NT2/D1 (cell line): Measurements from ENCODE around the gene QTRT2.

ENCODE experiments used
- DNase-seq: peaks from one replicate; pipeline ENCODE4 v3.0.0-alpha.2; 2011; ENCODE audit warnings: low read depth, low spot score
- H3K27me3 ChIP-seq: 2 replicates; pipeline ENCODE4 v1.6.0; 2011; ENCODE audit warnings: mild to moderate bottlenecking; ENCODE audit not compliant: insufficient read length, insufficient read depth
- H3K36me3 ChIP-seq: 2 replicates; pipeline ENCODE4 v1.6.1; 2011; ENCODE audit warnings: mild to moderate bottlenecking, low read length, mixed read lengths; ENCODE audit not compliant: insufficient read depth, insufficient read length
- H3K4me1 ChIP-seq: 2 replicates; pipeline ENCODE4 v1.5.1; 2011; ENCODE audit not compliant: insufficient read depth, insufficient read length
- H3K4me3 ChIP-seq: 2 replicates; pipeline ENCODE4 v1.5.1; 2011; ENCODE audit warnings: low read depth; ENCODE audit not compliant: insufficient read length
- H3K9ac ChIP-seq: 2 replicates; pipeline ENCODE4 v1.6.0; 2011; ENCODE audit warnings: low read depth; ENCODE audit not compliant: insufficient read length
- H3K9me3 ChIP-seq: 2 replicates; pipeline ENCODE4 v1.5.1; 2011; ENCODE audit warnings: mild to moderate bottlenecking, low read length; ENCODE audit not compliant: insufficient read depth
- SUZ12 ChIP-seq: IDR thresholded peaks from 2 replicates; pipeline ENCODE4 v1.6.1; 2011; ENCODE audit not compliant: insufficient read length, insufficient read depth; ENCODE audit errors: extremely low read depth
- YY1 ChIP-seq: IDR thresholded peaks from 2 replicates; pipeline ENCODE4 v1.6.1; 2011; ENCODE audit not compliant: insufficient read length, insufficient read depth
- ZNF274 ChIP-seq: IDR thresholded peaks from 2 replicates; pipeline ENCODE4 v1.6.1; 2011; ENCODE audit warnings: mild to moderate bottlenecking, low read depth, low read length

The QTRT2 gene

DNA sequence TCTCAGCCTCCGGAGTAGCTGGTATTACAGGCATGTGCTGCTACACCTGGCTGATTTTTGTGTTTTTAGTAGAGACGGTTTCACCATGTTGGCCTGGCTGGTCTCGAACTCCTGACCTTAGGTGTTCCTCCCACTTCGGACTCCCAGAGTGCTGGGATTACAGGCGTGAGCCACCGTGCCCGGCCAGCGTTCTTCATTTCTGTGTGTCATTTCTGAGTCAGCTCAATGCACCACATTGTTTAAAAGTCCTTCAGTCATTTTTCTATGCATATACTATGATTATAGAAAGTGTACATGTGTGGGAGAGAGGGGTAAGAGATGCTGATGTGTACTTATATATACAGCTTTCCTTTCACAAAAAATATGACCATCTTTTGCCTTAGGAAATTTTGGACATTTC, 2.1 kb downstream of the QTRT2 start:
- no peak for DNase-seq
- no peaks in the 10 kb centered on the region for H3K9me3 ChIP-seq
- no peak overlapping the region for H3K9ac ChIP-seq
- no peaks in the 10 kb centered on the region for H3K4me1 ChIP-seq
- H3K36me3 ChIP-seq: peaks cover 42% of the 10 kb centered on the region
- H3K4me3 ChIP-seq: no peak overlapping the region
- H3K27me3 ChIP-seq: no peaks in the 10 kb centered on the region
- TF ChIP-seq YY1 (no peak), SUZ12 (no peak), ZNF274 (no peak)

DNA sequence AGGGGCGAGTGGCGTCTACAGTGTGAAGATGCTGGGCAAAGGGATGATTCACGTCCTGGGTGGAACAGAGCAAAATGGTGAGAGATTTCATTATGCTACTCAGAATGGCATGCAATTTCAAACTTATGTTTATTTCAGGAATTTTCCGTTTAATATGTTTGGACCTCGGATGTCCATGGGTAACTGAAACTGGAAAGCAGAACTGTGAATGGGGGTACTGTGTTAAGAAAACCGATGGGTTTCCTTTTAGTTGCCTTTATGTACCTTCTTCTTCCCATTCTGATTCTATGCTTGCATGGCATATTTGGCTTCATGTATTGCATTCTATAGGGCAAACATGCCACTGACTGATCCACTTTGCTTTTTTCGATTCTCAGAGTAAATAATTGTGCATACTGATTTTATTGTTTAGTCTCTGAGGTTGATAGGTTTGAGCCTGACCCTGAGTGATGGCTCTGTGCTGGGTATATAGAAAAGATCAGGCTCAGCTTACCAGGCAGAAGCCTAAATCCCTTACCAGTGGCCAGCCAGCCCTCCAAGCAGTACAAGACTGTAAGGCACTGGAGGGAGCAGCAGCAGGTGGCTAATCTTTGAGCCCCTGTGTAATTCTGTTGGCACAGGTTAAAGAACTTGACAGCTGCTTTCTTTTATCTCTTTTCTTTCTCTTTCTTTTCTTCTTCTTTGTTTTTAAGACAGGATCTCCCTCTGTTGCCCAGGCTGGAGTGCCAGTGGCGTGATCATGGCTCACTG, 4.5 kb downstream of the QTRT2 start:
- TF ChIP-seq SUZ12 (no peak), ZNF274 (no peak), YY1 (no peak)
- no peaks in the 10 kb centered on the region for H3K27me3 ChIP-seq
- no peak for DNase-seq
- H3K4me1 ChIP-seq: no peaks in the 10 kb centered on the region
- H3K9me3 ChIP-seq: no peaks in the 10 kb centered on the region
- H3K36me3 ChIP-seq: peaks cover 65% of the 10 kb centered on the region
- H3K9ac ChIP-seq: no peak overlapping the region
- no peak overlapping the region for H3K4me3 ChIP-seq

DNA sequence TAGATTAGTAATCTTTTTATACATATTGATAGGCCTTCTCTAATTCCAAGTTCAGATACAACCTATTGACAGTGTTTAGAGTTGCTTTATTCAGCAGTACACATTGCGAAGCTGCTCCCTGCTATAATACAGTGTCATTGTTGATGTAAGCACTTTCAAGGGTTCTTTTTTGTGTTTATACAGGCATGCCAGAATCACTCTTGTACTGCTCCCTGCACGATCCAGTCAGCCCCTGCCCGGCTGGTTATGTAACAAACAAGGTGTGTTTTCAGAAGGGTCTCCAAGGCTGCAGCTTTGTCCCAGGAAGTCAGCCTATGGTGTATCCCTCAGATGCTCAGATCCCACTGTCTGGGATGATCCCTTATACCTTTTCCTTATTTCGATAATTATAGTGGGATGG, 11.3 kb downstream of the QTRT2 start:
- no peaks in the 10 kb centered on the region for H3K9me3 ChIP-seq
- peaks cover 90% of the 10 kb centered on the region for H3K36me3 ChIP-seq
- H3K4me3 ChIP-seq: no peak overlapping the region
- DNase-seq: no peak
- no peak for TF ChIP-seq SUZ12
- TF ChIP-seq ZNF274: no peak
- TF ChIP-seq YY1: no peak
- no peaks in the 10 kb centered on the region for H3K4me1 ChIP-seq
- no peaks in the 10 kb centered on the region for H3K27me3 ChIP-seq
- H3K9ac ChIP-seq: no peak overlapping the region

DNA sequence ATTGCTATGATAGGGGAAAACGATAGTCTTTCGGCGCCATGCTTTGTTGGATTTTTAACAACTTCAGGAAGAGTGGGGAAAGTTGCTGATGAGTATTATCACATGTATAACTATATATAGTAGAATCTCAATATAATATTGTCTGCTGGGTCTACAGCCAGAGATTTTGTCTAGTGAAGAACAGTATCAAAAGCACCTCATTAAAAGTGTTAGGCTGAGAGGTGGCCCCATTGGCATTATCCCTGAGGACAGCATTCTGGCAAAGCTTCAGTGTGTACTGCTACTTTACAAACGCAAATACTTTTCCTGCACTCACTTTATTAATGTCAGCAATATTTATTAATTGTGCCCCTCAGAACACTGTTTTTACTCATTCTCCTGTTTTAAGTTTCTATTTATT, 11.8 kb downstream of the QTRT2 start:
- no peak for TF ChIP-seq YY1
- no peak for TF ChIP-seq ZNF274
- TF ChIP-seq SUZ12: no peak
- no peaks in the 10 kb centered on the region for H3K4me1 ChIP-seq
- no peak for DNase-seq
- H3K36me3 ChIP-seq: peaks cover 92% of the 10 kb centered on the region
- no peaks in the 10 kb centered on the region for H3K9me3 ChIP-seq
- H3K9ac ChIP-seq: no peak overlapping the region
- H3K4me3 ChIP-seq: no peak overlapping the region
- no peaks in the 10 kb centered on the region for H3K27me3 ChIP-seq

DNA sequence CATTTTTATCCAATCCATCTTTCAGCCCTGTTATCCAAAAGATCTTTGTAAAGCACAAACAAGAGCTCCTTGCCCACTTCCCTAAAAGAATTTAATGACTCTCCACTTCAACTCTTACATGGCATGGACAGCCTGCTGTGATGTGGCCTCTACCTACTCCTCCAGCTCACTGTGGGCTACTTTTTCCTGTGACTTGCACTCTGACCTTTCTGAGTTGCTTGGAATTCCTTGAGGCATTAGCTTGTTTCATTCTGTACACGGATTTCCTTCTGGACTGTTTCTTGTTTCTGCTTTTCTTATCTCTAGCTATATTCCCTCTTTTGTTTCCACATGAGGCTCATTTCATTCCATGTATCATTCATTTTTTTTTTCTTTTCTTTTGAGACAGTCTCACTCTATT, 15.2 kb downstream of the QTRT2 start:
- Histone ChIP-seq H3K4me1 (no peaks in the 10 kb centered on the region), H3K4me3 (no peak overlapping the region), H3K27me3 (no peaks in the 10 kb centered on the region), H3K9ac (no peak overlapping the region), H3K36me3 (peaks cover 96% of the 10 kb centered on the region), H3K9me3 (no peaks in the 10 kb centered on the region)
- no peak for DNase-seq
- no peak for TF ChIP-seq YY1
- no peak for TF ChIP-seq ZNF274
- TF ChIP-seq SUZ12: no peak

DNA sequence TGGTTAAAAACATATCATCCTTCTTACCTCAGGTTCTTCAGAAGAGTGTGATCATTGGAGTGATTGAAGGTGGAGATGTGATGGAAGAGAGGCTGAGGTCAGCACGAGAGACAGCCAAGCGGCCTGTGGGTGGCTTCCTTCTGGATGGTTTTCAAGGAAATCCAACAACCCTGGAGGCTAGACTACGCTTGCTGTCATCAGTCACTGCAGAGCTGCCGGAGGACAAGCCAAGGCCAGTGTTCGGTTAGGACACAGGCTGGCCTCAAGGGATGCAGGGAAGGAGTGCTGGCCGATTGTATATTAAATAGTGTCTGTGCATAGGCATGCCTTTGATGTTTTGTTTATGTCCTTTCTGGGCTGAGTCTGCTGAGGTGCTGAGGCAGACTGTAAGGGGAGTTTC, 20.2 kb downstream of the QTRT2 start:
- no peak for DNase-seq
- TF ChIP-seq ZNF274 (no peak), YY1 (no peak), SUZ12 (no peak)
- peaks cover 97% of the 10 kb centered on the region for H3K36me3 ChIP-seq
- H3K27me3 ChIP-seq: no peaks in the 10 kb centered on the region
- no peak overlapping the region for H3K4me3 ChIP-seq
- no peaks in the 10 kb centered on the region for H3K9me3 ChIP-seq
- H3K9ac ChIP-seq: no peak overlapping the region
- H3K4me1 ChIP-seq: no peaks in the 10 kb centered on the region

DNA sequence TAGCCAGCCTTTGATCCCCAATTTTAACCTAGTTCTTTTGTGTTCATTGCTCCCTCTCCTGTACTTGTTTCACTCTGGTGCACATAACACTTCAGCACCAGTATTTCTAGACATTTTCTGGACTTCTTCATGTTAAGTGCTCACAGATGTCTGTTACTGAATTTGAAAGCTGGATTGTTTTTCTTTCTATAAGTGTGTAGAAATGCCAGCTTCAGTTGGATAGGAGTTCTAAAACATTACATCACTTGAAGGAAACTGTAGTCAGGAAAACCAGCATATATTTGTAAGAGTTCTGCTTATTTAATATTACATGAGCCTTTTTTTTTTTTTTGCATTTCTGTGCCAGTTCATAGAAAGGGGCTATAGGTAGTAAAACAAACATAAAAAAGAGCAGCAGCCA, 21.6 kb downstream of the QTRT2 start:
- Histone ChIP-seq H3K9ac (no peak overlapping the region), H3K27me3 (no peaks in the 10 kb centered on the region), H3K4me1 (no peaks in the 10 kb centered on the region), H3K4me3 (no peak overlapping the region), H3K9me3 (no peaks in the 10 kb centered on the region), H3K36me3 (peaks cover 97% of the 10 kb centered on the region)
- DNase-seq: no peak
- TF ChIP-seq ZNF274: no peak
- TF ChIP-seq SUZ12: no peak
- TF ChIP-seq YY1: no peak

DNA sequence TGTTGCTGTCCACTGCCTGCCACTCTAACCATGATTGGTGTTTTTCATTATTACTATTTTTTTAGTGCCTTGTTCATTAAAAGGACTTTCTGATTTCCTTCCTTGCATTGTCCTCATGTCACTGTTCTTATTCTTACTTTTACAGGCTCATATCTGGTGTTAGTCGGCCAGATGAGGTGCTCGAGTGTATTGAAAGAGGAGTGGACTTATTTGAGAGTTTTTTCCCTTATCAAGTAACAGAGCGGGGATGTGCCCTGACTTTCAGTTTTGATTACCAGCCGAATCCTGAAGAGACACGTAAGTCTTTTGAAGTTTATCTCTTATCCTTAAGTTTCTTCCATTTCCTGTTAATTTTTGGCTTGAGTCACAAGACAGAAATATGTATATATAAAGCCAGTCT, 23.2 kb downstream of the QTRT2 start:
- H3K9ac ChIP-seq: no peak overlapping the region
- DNase-seq: no peak
- H3K27me3 ChIP-seq: no peaks in the 10 kb centered on the region
- H3K4me1 ChIP-seq: no peaks in the 10 kb centered on the region
- no peaks in the 10 kb centered on the region for H3K9me3 ChIP-seq
- TF ChIP-seq YY1 (no peak), SUZ12 (no peak), ZNF274 (no peak)
- no peak overlapping the region for H3K4me3 ChIP-seq
- H3K36me3 ChIP-seq: peaks cover 92% of the 10 kb centered on the region
